NCI-H187 treated with DMSO at 0.1 percent for 48 hours (cell line): Measurements from ENCODE around the gene GSG1L.

ENCODE experiments used
- DNase-seq: peaks from one replicate; lab custom pipeline; 2025; lab: John Stamatoyannopoulos, UW

Gene GSG1L

GRCh38 chr16:27789150-27789549 is 274.4 kb downstream of the GSG1L start:
- no peak for DNase-seq

- no peak for DNase-seq
Measured at GRCh38 chr16:27787665-27788064, 275.8 kb downstream of the GSG1L start.

DNA sequence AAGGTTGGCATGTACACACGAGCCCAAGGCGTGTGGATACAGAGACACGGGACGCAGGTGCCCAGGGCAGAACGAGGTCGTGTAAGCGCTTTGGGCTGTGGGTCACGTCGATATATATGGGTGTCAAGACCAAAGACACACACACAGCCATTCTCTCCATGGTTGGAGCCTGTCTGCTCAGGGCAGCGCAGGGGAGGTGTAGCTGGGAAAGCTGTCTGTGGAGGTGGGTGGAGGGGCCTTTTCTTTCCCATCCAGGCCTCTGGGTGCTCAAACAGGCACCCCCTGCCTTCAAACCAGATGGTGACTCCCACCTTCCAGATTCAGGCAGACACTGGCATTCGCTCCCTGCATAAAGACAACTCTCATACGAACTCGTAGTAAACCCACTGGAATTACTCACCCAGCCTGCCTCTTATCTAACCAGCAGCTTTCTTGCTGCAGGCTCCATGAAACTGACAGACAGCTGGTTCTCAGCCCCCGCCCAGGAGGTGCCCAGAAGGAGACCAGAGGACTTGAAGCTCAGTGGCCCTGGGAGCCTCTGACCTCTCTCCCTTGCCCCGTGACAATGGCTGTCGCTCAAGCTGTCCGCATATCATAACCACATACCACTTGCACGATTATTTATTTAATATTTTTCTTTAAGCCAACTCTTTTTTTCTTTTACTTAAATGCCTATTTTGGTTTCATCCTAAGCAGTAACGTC is 276.4 kb downstream of the GSG1L start:
- no peak for DNase-seq

DNA sequence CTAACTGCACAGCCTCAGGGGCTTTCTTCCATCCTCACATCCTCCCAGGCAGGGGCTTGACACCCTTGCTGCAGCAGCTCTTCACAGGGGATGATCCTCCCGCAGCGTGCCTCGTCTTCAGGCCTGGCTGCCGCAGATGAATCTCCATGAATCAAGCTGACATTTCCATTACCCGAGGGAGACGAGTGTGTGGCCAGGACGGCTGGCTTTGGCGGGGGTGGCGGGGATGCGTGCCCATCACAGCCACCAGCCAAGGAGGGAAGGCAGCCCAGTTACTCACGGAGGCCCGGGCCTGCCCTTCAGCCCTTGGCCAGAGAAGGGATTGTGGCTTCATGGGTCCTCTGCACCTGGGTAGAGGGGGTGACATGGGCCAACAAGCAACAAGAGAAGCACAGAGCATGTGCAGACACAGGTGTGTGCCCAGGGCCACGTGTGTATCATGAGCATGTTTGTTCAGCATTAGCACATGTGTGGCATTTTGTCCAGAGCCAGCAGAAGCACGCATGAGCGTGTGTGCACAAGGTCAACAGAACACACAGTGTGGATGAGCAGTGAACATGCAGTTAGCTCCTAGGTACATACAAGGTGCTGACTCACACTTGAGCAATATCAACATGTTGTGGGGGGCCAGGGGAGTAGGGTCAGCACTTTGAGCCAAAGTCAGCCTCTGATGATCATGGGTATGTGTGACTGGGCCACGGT is 277.1 kb downstream of the GSG1L start:
- DNase-seq: no peak

GRCh38 chr16:27785307-27785678 is 278.2 kb downstream of the GSG1L start:
- no peak for DNase-seq

- DNase-seq: no peak
Measured at GRCh38 chr16:27784351-27785306, 278.9 kb downstream of the GSG1L start.

DNA sequence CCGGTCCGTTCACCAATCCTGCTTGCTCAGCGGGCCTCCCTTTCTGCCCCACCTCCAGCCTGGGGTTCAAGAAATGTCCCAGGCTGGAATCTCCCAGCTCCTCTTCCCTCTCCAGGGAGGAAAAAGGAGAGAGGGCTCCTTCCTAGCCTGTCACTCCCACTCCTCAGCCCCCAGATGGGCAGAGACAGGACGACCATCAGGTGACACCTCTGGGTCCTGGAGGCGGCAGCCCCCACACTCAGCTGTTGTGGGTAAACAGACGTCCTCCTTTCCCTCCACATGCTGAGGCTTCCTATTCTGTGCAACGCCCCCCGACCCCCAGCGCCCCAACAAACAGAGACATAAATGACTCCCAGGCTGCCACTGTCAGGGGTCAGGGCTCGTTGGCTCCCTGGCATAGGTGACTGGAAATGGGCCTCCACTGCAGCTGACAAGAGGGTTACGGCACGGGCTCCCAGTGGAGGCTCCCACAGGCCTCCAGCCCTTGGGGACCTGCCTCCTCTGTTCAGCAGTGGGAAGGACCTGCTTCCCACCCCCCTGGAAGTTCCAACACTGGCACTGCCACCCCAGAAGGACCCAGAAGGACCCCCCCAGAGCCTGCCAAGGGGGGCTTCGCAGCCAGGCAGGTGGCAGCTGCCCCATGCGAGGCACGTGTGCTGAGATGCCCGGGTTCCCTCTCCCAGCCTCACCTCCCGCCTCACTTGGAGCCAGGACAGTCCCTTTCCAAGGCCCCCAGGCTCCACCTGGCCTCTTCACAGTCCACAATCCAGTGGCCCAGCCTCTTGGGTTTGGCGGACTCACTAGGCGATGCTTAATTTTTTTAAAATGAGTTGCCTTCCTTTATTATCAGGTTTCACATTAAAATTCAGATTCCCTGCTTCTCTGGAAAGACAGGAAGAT is 281.3 kb downstream of the GSG1L start:
- DNase-seq: no peak

GRCh38 chr16:27781195-27781524 is 282.4 kb downstream of the GSG1L start:
- no peak for DNase-seq

DNA sequence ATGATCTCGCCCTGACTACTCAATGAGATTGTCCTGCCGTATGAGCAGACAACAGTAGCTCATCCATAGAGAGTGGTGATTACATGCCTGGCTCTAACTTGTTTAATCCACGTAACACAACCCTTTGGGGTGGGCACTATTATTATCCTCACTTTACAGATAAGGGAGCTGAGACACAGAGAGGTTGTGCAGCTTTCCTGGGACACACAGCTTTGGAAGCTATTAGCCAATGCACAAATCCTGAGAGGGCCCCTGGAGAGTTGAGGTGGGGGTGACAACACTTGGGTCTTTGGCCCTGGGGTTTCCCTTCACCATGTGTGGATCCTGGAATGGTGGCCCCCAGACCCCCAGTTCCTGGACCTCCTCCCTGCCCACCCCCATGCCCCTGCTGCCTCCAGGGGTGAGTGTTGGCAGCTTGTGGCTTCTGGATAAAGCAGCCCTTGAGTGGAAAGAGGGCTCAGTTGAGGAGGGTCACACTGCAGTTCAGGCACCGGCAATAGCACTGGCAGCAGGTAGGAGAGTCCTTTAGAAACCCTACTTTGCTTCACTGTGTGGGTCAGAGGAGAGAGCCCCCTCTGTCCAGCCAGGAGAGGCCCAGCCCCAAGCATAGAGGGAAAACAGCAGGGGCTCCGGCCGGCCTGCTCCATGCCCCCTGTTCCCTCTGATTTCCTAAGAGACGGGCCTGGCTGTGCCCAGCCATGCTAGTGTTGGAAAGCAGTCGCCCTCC is 282.9 kb downstream of the GSG1L start:
- DNase-seq: no peak

DNA sequence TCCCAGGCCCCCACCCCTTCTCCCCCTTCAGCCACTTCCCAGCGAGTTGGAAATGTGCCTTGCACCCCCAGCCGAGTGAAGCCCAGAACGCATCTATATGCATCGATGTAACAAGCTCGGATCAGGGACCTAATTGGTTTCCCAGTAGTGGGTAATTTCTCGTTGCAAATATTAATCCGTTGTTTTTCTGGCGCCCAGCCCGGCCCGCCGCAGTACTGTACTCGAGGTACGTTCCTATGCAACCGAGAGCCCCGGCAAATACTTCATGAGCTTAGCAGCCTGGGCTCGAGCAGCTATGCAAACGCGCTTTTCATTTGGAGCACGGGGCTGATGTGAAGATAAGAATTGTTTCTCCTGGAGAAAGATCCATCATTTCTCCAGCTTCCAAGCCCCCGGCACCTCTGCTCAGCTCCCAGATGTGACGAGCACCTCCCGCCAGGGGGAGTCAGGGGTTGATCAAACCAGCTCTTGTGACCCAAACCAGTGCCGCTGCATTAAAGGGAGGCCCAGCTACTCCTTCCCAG is 283.8 kb downstream of the GSG1L start:
- no peak for DNase-seq

DNA sequence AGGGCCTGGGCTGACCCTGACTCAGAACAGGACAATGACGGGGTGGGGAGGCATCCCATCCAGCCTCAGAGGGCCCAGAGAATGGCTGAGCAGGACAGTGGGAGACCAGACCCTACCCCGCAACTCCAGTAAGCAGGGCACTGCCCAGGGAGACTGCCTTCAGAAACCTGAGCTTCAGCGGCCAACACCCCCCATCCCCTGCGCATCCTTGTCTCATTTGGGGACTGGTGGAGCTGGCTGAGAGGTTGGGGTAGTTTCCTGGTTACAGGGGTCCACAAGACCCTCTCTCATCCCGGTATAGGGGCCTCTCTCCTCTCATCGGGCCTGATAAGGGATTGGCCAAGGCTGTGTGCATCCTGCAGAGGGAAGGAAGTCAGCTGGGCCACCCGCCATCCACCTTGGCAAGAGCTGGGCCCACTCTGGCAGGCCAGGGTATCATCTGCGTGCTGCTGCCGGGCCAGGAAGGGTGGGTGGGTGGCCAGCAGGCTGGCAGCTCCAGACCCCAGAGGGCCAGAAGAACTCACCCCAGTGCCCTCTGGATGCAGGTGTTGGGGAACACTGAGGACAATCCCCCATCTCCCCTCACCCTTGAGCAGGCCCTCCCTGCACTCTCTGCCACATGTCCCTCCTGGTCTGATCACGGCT is 284.5 kb downstream of the GSG1L start:
- DNase-seq: no peak

GRCh38 chr16:27778171-27778925 is 285.2 kb downstream of the GSG1L start:
- DNase-seq: no peak

DNA sequence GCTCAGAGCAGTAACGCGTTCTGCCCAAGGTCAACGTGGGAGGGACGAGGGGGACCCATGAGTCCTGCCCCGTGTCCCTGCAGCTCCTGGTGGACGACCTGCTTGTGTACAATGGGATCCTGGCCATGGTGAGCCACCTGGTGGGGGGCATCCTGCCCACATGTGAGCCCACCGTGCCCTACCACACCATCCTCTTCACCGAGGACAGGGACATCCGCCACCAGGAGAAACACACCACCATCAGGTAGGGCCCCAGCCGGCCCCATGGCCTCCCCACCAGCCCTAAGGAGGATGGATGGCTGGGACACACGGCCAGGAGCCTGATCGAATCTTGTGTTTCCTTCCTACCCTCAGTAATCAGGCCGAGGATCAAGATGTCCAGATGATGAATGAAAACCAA is 286.0 kb downstream of the GSG1L start:
- DNase-seq: no peak

DNA sequence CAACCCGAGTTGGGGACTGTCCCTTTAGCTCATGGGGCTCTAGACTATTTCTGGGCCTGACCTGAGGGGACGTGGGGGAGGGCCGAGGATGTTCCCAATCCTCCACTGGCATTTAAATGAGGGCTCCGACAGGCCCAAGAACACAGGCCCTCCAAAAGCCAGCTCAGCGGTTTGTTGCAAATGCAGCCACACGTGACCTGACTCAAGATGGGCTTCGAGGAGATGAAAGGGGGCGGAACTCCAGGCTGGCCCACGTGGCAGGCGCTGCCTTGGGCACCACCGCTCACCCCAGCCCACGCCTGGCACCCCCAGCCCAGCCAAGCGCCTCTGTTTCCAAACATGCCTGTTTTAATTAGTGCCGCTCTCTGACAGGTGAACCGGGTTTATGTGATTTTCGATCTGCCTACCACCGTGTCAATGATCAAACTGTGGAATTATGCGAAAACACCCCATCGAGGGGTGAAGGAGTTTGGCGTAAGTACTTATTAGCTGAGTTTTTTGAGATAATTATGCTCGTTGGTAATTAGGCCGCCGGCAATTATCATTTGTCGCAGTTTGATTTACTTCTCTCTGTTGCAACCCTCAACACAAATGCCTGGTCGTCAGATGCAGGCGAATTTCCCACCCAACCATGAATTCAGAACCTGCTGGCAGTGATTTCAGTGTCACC is 286.8 kb downstream of the GSG1L start:
- no peak for DNase-seq

GRCh38 chr16:27775254-27775653 is 288.3 kb downstream of the GSG1L start:
- DNase-seq: no peak

GRCh38 chr16:27774779-27775178 is 288.7 kb downstream of the GSG1L start:
- no peak for DNase-seq

- DNase-seq: no peak
Measured at GRCh38 chr16:27773344-27773743, 290.2 kb downstream of the GSG1L start.

DNA sequence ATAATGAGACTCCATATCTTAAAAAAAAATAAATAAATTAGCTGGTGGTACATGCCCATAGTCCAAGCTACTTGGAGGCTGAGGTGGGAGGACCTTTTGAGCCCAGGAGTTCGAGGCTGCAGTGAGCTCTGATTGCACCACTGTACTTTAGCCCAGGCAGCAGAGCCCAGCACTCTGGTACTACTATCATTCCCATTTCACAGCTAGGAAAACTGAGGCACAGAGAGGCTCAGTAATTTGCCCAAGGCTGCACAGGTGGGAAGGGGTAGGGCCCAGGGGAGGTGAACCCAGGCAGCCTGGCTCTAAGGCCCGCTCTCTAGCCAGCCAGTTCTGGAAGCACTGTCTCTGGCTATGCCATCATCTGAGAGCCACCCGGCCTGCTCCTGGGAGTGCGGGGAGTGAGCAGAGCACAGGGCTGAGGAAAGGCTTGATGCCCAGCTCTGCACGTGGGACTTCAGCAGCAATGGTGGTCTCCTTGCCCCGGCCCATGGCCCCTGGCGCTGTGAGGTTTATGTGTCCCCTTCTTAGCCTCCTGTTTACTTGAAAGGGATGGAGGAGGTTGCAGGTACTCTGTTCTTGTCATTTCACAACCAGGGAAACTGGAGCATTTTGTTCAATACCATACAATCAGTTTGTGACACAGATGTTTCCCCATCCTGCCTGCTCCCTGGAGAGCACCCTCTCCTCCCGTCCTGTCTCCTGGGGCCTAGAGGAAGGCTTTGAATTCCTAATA is 291.3 kb downstream of the GSG1L start:
- no peak for DNase-seq
